Adipose tissue (tissue), 3 donors: ENCODE measurements around the gene PRR16. TPM values are rescaled to one million over a fixed set of nuclear protein-coding genes. Genes with fewer than 3 reads are reported as not detected.

Experiments
- H3K27ac ChIP-seq: one replicate; pipeline ENCODE4 v1.5.1; 2013; ENCODE audit warnings: low read depth, low read length
- WGBS, 3 donors: extraction: QIAGEN DNeasy Blood & Tissue Kit; methylation state at CpG; one replicate each; pipeline ENCODE4 v1.1.7; 2013; 5-methylcytosine and 5-hydroxymethylcytosine counted together
- polyA plus RNA-seq, 3 donors: library from polyadenylated mRNA; stranded (reverse); fragments of 200-250 nt; gene quantifications; one replicate each; pipeline ENCODE4 v1.2.3, GENCODE V29; 2013
- donor health status: healthy with polysubstance abuse.
- donor health status: Bipolar disorder and iron deficiency.
- donor health status: healthy.

The PRR16 gene
- polyA plus RNA-seq, 3 donors, result 0.74 to 3.6 (median 1.7) TPM

DNA sequence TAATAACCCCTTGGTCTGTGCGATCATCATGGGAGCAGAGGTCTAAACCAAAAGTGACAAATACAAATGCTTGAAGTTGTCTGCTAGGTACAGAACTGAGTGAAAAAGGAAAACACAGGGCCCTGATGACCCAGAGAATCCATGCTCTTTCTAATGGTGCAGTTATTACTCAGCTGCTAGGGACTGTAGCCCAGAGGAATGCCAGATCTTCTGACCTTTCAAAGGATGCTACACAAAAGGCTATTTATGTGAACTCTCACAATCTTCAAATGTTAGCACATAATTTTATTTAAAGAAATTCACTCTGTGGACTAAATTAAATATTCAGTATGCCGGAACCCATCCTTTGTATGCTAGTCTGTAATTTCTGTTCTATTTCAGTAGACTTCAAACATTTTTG lies 79.9 kb downstream of the PRR16 start:
- WGBS, 3 donors, result 93 to 97% (median 94%) methylated on average over 2 of the region's 2 CpGs

GRCh38 chr5:120545007-120545406 lies 80.9 kb downstream of the PRR16 start:
- no peak overlapping the region for H3K27ac ChIP-seq
- 68 to 77% (median 75%) methylated on average over 3 of the region's 3 CpGs for WGBS, 3 donors

More for the DNA sequence above, 79.9 kb downstream of the PRR16 start:
- no peak overlapping the region for H3K27ac ChIP-seq

GRCh38 chr5:120545951-120546350 lies 81.9 kb downstream of the PRR16 start:
- WGBS, 3 donors, result 64 to 76% (median 75%) methylated on average over 3 of the region's 3 CpGs
- H3K27ac ChIP-seq, result no peak overlapping the region

DNA sequence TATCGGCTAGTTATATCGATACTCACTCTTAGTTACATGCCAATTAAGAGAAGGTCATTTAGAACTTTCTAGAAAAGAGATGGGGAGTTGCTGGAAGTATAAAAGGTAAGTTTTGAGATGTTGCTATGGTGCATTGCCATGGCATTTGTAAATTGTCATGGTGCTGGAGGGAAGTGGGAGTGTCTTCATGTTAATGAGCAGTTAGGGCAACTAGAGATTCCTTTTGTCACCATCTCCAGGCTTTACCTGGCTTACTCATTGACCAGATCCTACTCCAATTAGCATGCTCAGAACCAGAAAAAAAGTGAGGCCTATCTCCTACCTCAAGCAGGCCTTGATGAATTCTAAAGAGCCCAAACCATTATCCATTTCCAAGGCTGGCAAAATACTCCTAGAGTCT lies 82.8 kb downstream of the PRR16 start:
- no peak overlapping the region for H3K27ac ChIP-seq
- WGBS, 3 donors, result 97 to 98% (median 98%) methylated on average over 2 of the region's 2 CpGs

DNA sequence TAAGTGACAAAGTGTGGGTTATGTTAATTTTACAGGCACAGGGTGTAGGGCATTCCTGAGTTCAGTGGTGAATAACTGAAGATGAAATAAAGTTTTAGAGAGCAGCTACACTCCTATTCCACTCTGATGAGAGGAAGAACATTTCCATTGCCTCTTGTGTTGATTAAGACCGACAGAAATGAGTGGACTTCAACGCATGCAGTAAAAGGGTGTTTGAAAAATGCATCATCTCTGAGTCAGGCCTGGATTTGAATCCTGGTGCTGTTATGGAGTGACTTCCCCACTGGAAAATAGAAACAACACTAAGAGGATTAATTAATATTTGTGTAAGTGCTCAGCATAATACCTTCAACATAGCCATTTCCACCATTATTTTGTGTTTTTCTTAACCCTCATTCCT lies 86.3 kb downstream of the PRR16 start:
- no peak overlapping the region for H3K27ac ChIP-seq
- WGBS, 3 donors, result 87 to 93% (median 92%) methylated on average over 2 of the region's 2 CpGs

GRCh38 chr5:120552638-120553037 lies 88.5 kb downstream of the PRR16 start:
- H3K27ac ChIP-seq, result no peak overlapping the region
- WGBS, 3 donors, result 84 to 88% (median 85%) methylated on average over 3 of the region's 3 CpGs

- WGBS, 3 donors, result 70 to 83% (median 75%) methylated on average over 2 of the region's 2 CpGs
- no peak overlapping the region for H3K27ac ChIP-seq
These were observed 91.2 kb downstream of the PRR16 start for GRCh38 chr5:120555345-120555744.

DNA sequence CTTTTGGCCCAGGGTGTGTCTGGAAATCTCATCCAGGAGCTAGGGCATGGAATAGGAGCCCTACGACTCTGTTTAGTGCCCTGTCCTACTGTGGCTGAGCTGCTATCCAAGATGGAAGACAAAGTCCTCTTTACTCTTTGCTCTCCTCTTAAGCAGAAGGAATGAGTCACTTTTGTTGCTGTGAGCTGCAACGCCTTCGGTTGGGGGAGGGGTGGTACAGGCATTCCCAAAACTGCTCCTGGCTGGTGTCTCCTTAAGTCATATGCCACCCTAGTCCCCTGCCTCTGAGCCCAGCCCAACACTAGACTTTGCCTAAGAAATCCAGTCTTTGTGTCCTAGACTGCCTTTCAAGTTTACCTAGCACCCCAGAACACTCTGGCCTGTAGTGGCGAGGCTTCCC lies 99.9 kb downstream of the PRR16 start:
- WGBS, 3 donors, result 71 to 91% (median 88%) methylated on average over 4 of the region's 4 CpGs
- H3K27ac ChIP-seq, result no peak overlapping the region

- 21 to 52% (median 44%) methylated on average over 1 of the region's 1 CpG for WGBS, 3 donors
- H3K27ac ChIP-seq, result no peak overlapping the region
These were observed 103.0 kb downstream of the PRR16 start for GRCh38 chr5:120567066-120567465.

DNA sequence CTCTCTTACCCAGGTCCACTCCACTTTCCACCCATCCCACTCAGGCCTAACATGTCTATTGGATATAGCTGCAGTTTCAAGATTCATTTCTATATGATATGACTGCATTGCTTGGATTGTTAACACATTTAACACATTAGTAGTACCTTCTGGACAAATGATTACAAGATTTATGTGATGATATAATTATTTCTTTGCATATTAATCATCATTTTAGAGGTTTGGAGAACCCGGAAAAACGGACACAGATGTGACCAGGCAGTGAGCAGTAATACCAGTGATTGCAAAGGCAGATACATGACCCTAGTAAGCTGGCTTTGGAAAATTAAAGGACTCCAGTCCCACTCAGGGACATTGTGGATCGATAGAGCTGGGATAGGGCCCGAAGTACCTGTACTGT lies 103.8 kb downstream of the PRR16 start:
- H3K27ac ChIP-seq, result no peak overlapping the region
- WGBS, 3 donors, result 57 to 93% (median 79%) methylated on average over 4 of the region's 4 CpGs

DNA sequence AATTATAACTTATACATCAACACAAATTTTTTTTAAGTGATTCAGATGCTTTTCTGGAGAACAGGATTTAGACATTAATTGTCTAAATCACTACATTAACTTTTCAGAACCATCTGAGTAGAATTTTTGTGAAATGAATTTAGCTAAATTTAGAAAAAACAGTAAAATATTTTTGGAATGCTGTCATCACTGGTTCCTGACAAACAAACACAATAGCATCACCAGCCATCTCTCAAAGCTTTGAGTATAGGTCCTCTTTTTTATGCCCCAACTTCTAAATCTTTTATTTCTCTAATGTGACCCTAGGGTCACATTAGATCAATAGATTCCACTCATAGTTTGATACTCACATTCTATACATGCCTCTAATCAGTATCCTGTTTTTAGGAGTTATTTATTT lies 104.6 kb downstream of the PRR16 start:
- H3K27ac ChIP-seq, result no peak overlapping the region

GRCh38 chr5:120576588-120576987 lies 112.5 kb downstream of the PRR16 start:
- H3K27ac ChIP-seq, result no peak overlapping the region
- WGBS, 3 donors, result 41 to 55% (median 52%) methylated on average over 1 of the region's 1 CpG

- WGBS, 3 donors, result 17 to 53% (median 23%) methylated on average over 2 of the region's 2 CpGs
- H3K27ac ChIP-seq, result no peak overlapping the region
These were observed 118.5 kb downstream of the PRR16 start for GRCh38 chr5:120582635-120583034.

- WGBS, 3 donors, result 60 to 79% (median 67%) methylated on average over 1 of the region's 1 CpG
- no peak overlapping the region for H3K27ac ChIP-seq
These were observed 122.5 kb downstream of the PRR16 start for GRCh38 chr5:120586646-120587045.

DNA sequence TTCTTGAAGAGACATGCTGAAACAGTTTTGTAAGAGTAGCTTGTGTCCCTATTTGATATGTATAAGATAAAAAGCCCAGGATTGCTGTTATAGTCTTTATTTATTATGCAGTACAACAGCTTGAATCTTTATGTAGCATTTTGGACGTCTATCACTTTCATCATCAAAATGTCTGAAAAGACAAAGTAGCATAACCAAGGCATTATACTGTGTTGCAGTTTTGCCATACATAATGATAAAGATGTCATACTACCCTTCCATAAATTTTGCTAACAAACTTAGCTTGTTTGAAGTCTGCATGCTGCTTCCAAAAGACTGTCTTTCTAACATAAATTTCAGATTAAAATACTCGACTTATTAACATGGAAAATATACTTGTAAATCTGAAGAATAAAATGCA lies 127.8 kb downstream of the PRR16 start:
- WGBS, 3 donors, result 50 to 63% (median 62%) methylated on average over 2 of the region's 2 CpGs
- no peak overlapping the region for H3K27ac ChIP-seq

GRCh38 chr5:120599576-120599975 lies 135.5 kb downstream of the PRR16 start:
- no peak overlapping the region for H3K27ac ChIP-seq
- WGBS, 3 donors, result 17 to 40% (median 35%) methylated on average over 2 of the region's 2 CpGs

- no peak overlapping the region for H3K27ac ChIP-seq
- 88 to 96% (median 89%) methylated on average over 4 of the region's 4 CpGs for WGBS, 3 donors
These were observed 136.5 kb downstream of the PRR16 start for GRCh38 chr5:120600639-120601038.

DNA sequence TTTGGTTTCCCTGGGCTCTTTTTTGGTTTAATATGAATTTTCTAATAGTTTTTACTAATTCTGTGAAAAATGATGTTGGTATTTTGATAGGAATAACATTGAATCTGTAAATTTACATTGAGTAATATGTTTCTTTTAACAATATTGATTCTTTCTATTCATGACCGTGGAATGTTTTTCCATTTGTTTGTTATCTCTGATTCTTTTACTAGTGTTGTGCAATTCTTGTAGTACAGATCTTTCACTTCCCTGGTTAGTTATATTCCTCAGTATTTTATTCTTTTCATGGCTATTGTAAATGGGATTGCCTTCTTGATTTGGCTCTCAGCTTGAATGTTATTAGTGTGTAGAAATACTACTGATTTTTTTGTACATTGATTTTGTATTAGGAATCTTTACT lies 137.9 kb downstream of the PRR16 start:
- 42 to 95% (median 91%) methylated on average over 1 of the region's 1 CpG for WGBS, 3 donors
- H3K27ac ChIP-seq, result no peak overlapping the region

GRCh38 chr5:120604884-120605283 lies 140.8 kb downstream of the PRR16 start:
- 77 to 87% (median 80%) methylated on average over 2 of the region's 2 CpGs for WGBS, 3 donors
- no peak overlapping the region for H3K27ac ChIP-seq

- no peak overlapping the region for H3K27ac ChIP-seq
- 77 to 95% (median 83%) methylated on average over 1 of the region's 1 CpG for WGBS, 3 donors
These were observed 141.4 kb downstream of the PRR16 start for GRCh38 chr5:120605325-120606079.
